SU-DHL-6 (cell line): Measurements from ENCODE around the gene DRC7.

Source experiments
- H2AFZ ChIP-seq: fragments of 200-600 bp; sonication (generic); 2 replicates; pipeline ENCODE4 v1.6.1; 2014; ENCODE audit warnings: low read depth, mild to moderate bottlenecking, moderate library complexity, mixed read lengths, antibody characterized with exemption, low read length; ENCODE audit not compliant: severe bottlenecking
- H3F3A ChIP-seq: fragments of 200-600 bp; shearing (Covaris generic); 2 replicates; pipeline ENCODE4 v1.6.0; 2016; ENCODE audit warnings: antibody characterized with exemption, mild to moderate bottlenecking; ENCODE audit not compliant: insufficient read depth
- H3K27ac ChIP-seq: fragments of 200-600 bp; sonication (generic); 2 replicates; pipeline ENCODE4 v1.5.1; 2016; ENCODE audit warnings: low read depth, mild to moderate bottlenecking, low read length, moderate library complexity, mixed read lengths
- H3K27me3 ChIP-seq: fragments of 200-600 bp; sonication (generic), shearing (Covaris generic); 2 replicates; pipeline ENCODE4 v1.6.0; 2014; ENCODE audit warnings: mild to moderate bottlenecking, low read length
- H3K36me3 ChIP-seq: fragments of 200-600 bp; sonication (generic); 2 replicates; pipeline ENCODE4 v1.6.1; 2014; ENCODE audit warnings: mild to moderate bottlenecking, low read length, mixed read lengths
- H3K4me2 ChIP-seq: fragments of 300-600, 200-600 bp; shearing (Covaris generic), sonication (generic); 2 replicates; pipeline ENCODE4 v1.6.0; 2014; ENCODE audit warnings: low read length, low read depth, mild to moderate bottlenecking; ENCODE audit not compliant: poor library complexity, severe bottlenecking
- H3K4me3 ChIP-seq: fragments of 200-600 bp; sonication (generic); 2 replicates; pipeline ENCODE4 v1.5.1; 2014; ENCODE audit warnings: antibody characterized with exemption, low read length, mild to moderate bottlenecking, mixed read lengths; ENCODE audit not compliant: insufficient read depth, poor library complexity, severe bottlenecking
- H3K79me2 ChIP-seq: fragments of 200-600 bp; sonication (generic); 2 replicates; pipeline ENCODE4 v1.6.1; 2014; ENCODE audit warnings: mild to moderate bottlenecking, low read length, moderate library complexity; ENCODE audit not compliant: insufficient read depth
- H3K9ac ChIP-seq: fragments of 200-600 bp; sonication (generic); 2 replicates; pipeline ENCODE4 v1.7.0; 2014; ENCODE audit warnings: mild to moderate bottlenecking, low read length
- H3K9me2 ChIP-seq: fragments of 200-600 bp; sonication (generic); replicated peaks from 2 replicates; pipeline ENCODE4 v1.6.1; 2014; ENCODE audit warnings: low read length; ENCODE audit not compliant: insufficient read depth
- H3K9me3 ChIP-seq: fragments of 200-600 bp; sonication (generic); 2 replicates; pipeline ENCODE4 v1.6.1; 2014; ENCODE audit warnings: low read length, mixed read lengths; ENCODE audit not compliant: insufficient read depth
- H4K20me1 ChIP-seq: fragments of 200-600 bp; sonication (generic); 2 replicates; pipeline ENCODE4 v1.6.1; 2014; ENCODE audit warnings: low read depth, mild to moderate bottlenecking, antibody characterized with exemption, low read length, moderate library complexity, mixed read lengths
- CTCF ChIP-seq: fragments of 200-600 bp; sonication (generic); IDR thresholded peaks from one replicate; pipeline ENCODE4 v1.5.1; 2017; ENCODE audit warnings: antibody characterized with exemption, mild to moderate bottlenecking, low read length, moderate library complexity; ENCODE audit not compliant: insufficient read depth, poor library complexity, severe bottlenecking
- EZH2phosphoT487 ChIP-seq: fragments of 200-600 bp; sonication (generic), shearing (Covaris generic); conservative IDR thresholded peaks from 2 replicates; pipeline ENCODE4 v1.6.1; 2018; ENCODE audit warnings: mild to moderate bottlenecking, antibody characterized with exemption, low read length, moderate library complexity, mixed read lengths

DRC7 gene

GRCh38 chr16:57646388-57647039 is 48.1 kb upstream of the DRC7 start:
- no peaks in the 10 kb centered on the region for H3K79me2 ChIP-seq
- no peaks in the 10 kb centered on the region for H3K36me3 ChIP-seq
- TF ChIP-seq EZH2phosphoT487 (no peak), CTCF (no peak)
- no peaks in the 10 kb centered on the region for H3F3A ChIP-seq
- H3K27ac ChIP-seq: no peak overlapping the region
- H2AFZ ChIP-seq: no peak overlapping the region
- H4K20me1 ChIP-seq: no peaks in the 10 kb centered on the region
- H3K9me2 ChIP-seq: no peaks in the 10 kb centered on the region
- no peak overlapping the region for H3K9ac ChIP-seq
- no peaks in the 10 kb centered on the region for H3K9me3 ChIP-seq
- no peaks in the 10 kb centered on the region for H3K27me3 ChIP-seq
- no peak overlapping the region for H3K4me2 ChIP-seq
- H3K4me3 ChIP-seq: no peak overlapping the region

GRCh38 chr16:57647136-57647875 is 47.3 kb upstream of the DRC7 start:
- H2AFZ ChIP-seq: no peak overlapping the region
- no peaks in the 10 kb centered on the region for H3K36me3 ChIP-seq
- no peaks in the 10 kb centered on the region for H3K27me3 ChIP-seq
- H3K9me3 ChIP-seq: no peaks in the 10 kb centered on the region
- no peaks in the 10 kb centered on the region for H3F3A ChIP-seq
- TF ChIP-seq EZH2phosphoT487 (no peak), CTCF (no peak)
- no peaks in the 10 kb centered on the region for H3K79me2 ChIP-seq
- no peaks in the 10 kb centered on the region for H3K9me2 ChIP-seq
- H3K9ac ChIP-seq: no peak overlapping the region
- H4K20me1 ChIP-seq: no peaks in the 10 kb centered on the region
- no peak overlapping the region for H3K27ac ChIP-seq
- H3K4me3 ChIP-seq: no peak overlapping the region
- H3K4me2 ChIP-seq: no peak overlapping the region

GRCh38 chr16:57648125-57648524 is 46.5 kb upstream of the DRC7 start:
- no peaks in the 10 kb centered on the region for H3K27me3 ChIP-seq
- no peaks in the 10 kb centered on the region for H3K9me2 ChIP-seq

More at GRCh38 chr16:57648125-57648524, 46.5 kb upstream of the DRC7 start:
- H2AFZ ChIP-seq: no peak overlapping the region
- H3K9ac ChIP-seq: no peak overlapping the region
- TF ChIP-seq CTCF: no peak
- TF ChIP-seq EZH2phosphoT487: no peak
- H3F3A ChIP-seq: no peaks in the 10 kb centered on the region
- H3K9me3 ChIP-seq: no peaks in the 10 kb centered on the region
- H3K79me2 ChIP-seq: no peaks in the 10 kb centered on the region
- H3K4me3 ChIP-seq: no peak overlapping the region
- H3K36me3 ChIP-seq: no peaks in the 10 kb centered on the region
- H3K4me2 ChIP-seq: no peak overlapping the region
- H3K27ac ChIP-seq: no peak overlapping the region
- no peaks in the 10 kb centered on the region for H4K20me1 ChIP-seq
